GM23338 (cell line): ENCODE data around the gene MYO1E. TPM values are rescaled to one million over a fixed set of nuclear protein-coding genes. Genes with fewer than 3 reads are reported as not detected.

Experiments
- EZH2phosphoT487 ChIP-seq: fragments of 200-600 bp; sonication (generic); IDR thresholded peaks from one replicate; pipeline ENCODE4 v1.8.1; 2018; ENCODE audit warnings: antibody characterized with exemption; ENCODE audit not compliant: unreplicated experiment
- POLR2AphosphoS5 ChIP-seq: IDR thresholded peaks from 2 replicates; pipeline ENCODE4 v1.6.1; 2016; ENCODE audit warnings: antibody characterized with exemption, low read depth
- ZNF331 ChIP-seq: fragments of 250-450 bp; sonication (Bioruptor Pico); IDR thresholded peaks from 2 replicates; pipeline ENCODE4 v1.5.0; 2020; ENCODE audit warnings: low read depth, mild to moderate bottlenecking, moderate library complexity
- polyA plus RNA-seq: library from polyadenylated mRNA; unstranded; fragments of >200 nt; fragmentation: Nextera tagmentation; extraction: Ambion mirVana; gene quantifications from 2 replicates; pipeline ENCODE4 v1.2.1, GENCODE V29; 2016
- total RNA-seq: library from RNA; depleted of rRNA; stranded (reverse); fragments of >200 nt; shearing (Covaris generic); gene quantifications from 2 replicates; pipeline ENCODE4 v1.2.3, GENCODE V29; 2014
- TF ChIP-seq, protein P1 (sequence below): fragments of 250-450 bp; sonication (Bioruptor Pico); IDR thresholded peaks from 2 replicates; pipeline ENCODE4 v1.5.0; 2020; ENCODE audit warnings: mild to moderate bottlenecking, moderate library complexity
- TF ChIP-seq, protein P2 (sequence below): IDR thresholded peaks from one replicate; pipeline ENCODE4 v1.6.1; 2018; ENCODE audit warnings: antibody characterized with exemption; ENCODE audit not compliant: unreplicated experiment
- TF ChIP-seq, protein P3 (sequence below), 2 experiments: fragments of 200-600 bp in 1 of 2; sonication (generic) in 1 of 2; conservative IDR thresholded peaks; 2 replicates each; pipeline versions ENCODE4 v1.5.1 to v1.6.1; 2016 to 2017; ENCODE audit warnings: antibody characterized with exemption in 2 of 2, low read depth in 2 of 2, mild to moderate bottlenecking in 2 of 2, moderate library complexity in 1 of 2

The MYO1E gene
- total and polyA plus RNA-seq, 2 experiments from 2014 or later = 68.3 to 131 TPM

DNA sequence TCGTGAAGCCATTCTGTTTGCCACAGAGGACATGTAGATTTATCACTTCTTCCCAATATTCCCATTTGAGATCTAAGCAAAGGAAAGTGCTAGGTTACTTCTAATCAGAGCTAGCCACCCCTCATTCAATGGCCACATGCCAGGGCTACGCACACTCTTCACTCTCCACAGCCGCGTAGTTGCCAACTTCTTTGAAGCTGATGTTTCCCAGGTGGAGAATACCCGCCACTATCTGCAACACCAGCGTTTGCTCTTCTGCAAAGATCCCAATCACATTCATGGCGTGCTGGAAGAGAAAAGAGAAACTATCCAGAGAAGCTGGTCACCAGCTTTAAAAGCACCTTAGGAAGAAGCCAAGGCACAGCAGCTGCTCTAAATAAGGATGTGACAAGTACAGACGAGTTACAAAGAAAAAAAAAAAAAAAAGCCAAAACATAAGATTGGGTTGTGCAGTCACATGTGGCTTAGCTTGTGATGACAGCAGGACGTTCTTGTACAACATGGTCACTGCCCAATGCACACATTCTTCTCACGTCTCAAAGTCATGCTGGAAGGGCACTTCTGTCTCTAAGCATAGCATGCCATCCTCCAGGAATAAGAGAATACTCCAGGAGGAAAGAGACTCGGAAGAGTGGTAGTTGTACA, 149.6 kb downstream of the MYO1E start (continued):
- TF ChIP-seq, protein P1, sequence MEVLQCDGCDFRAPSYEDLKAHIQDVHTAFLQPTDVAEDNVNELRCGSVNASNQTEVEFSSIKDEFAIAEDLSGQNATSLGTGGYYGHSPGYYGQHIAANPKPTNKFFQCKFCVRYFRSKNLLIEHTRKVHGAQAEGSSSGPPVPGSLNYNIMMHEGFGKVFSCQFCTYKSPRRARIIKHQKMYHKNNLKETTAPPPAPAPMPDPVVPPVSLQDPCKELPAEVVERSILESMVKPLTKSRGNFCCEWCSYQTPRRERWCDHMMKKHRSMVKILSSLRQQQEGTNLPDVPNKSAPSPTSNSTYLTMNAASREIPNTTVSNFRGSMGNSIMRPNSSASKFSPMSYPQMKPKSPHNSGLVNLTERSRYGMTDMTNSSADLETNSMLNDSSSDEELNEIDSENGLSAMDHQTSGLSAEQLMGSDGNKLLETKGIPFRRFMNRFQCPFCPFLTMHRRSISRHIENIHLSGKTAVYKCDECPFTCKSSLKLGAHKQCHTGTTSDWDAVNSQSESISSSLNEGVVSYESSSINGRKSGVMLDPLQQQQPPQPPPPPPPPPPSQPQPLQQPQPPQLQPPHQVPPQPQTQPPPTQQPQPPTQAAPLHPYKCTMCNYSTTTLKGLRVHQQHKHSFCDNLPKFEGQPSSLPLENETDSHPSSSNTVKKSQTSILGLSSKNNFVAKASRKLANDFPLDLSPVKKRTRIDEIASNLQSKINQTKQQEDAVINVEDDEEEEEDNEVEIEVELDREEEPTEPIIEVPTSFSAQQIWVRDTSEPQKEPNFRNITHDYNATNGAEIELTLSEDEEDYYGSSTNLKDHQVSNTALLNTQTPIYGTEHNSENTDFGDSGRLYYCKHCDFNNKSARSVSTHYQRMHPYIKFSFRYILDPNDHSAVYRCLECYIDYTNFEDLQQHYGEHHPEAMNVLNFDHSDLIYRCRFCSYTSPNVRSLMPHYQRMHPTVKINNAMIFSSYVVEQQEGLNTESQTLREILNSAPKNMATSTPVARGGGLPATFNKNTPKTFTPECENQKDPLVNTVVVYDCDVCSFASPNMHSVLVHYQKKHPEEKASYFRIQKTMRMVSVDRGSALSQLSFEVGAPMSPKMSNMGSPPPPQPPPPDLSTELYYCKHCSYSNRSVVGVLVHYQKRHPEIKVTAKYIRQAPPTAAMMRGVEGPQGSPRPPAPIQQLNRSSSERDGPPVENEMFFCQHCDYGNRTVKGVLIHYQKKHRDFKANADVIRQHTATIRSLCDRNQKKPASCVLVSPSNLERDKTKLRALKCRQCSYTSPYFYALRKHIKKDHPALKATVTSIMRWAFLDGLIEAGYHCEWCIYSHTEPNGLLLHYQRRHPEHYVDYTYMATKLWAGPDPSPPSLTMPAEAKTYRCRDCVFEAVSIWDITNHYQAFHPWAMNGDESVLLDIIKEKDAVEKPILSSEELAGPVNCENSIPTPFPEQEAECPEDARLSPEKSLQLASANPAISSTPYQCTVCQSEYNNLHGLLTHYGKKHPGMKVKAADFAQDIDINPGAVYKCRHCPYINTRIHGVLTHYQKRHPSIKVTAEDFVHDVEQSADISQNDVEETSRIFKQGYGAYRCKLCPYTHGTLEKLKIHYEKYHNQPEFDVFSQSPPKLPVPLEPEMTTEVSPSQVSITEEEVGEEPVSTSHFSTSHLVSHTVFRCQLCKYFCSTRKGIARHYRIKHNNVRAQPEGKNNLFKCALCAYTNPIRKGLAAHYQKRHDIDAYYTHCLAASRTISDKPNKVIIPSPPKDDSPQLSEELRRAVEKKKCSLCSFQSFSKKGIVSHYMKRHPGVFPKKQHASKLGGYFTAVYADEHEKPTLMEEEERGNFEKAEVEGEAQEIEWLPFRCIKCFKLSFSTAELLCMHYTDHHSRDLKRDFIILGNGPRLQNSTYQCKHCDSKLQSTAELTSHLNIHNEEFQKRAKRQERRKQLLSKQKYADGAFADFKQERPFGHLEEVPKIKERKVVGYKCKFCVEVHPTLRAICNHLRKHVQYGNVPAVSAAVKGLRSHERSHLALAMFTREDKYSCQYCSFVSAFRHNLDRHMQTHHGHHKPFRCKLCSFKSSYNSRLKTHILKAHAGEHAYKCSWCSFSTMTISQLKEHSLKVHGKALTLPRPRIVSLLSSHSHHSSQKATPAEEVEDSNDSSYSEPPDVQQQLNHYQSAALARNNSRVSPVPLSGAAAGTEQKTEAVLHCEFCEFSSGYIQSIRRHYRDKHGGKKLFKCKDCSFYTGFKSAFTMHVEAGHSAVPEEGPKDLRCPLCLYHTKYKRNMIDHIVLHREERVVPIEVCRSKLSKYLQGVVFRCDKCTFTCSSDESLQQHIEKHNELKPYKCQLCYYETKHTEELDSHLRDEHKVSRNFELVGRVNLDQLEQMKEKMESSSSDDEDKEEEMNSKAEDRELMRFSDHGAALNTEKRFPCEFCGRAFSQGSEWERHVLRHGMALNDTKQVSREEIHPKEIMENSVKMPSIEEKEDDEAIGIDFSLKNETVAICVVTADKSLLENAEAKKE (CRISPR knock-in tag) = no peak
- TF ChIP-seq, protein P2, sequence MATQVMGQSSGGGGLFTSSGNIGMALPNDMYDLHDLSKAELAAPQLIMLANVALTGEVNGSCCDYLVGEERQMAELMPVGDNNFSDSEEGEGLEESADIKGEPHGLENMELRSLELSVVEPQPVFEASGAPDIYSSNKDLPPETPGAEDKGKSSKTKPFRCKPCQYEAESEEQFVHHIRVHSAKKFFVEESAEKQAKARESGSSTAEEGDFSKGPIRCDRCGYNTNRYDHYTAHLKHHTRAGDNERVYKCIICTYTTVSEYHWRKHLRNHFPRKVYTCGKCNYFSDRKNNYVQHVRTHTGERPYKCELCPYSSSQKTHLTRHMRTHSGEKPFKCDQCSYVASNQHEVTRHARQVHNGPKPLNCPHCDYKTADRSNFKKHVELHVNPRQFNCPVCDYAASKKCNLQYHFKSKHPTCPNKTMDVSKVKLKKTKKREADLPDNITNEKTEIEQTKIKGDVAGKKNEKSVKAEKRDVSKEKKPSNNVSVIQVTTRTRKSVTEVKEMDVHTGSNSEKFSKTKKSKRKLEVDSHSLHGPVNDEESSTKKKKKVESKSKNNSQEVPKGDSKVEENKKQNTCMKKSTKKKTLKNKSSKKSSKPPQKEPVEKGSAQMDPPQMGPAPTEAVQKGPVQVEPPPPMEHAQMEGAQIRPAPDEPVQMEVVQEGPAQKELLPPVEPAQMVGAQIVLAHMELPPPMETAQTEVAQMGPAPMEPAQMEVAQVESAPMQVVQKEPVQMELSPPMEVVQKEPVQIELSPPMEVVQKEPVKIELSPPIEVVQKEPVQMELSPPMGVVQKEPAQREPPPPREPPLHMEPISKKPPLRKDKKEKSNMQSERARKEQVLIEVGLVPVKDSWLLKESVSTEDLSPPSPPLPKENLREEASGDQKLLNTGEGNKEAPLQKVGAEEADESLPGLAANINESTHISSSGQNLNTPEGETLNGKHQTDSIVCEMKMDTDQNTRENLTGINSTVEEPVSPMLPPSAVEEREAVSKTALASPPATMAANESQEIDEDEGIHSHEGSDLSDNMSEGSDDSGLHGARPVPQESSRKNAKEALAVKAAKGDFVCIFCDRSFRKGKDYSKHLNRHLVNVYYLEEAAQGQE = no peak
- TF ChIP-seq, protein P3, sequence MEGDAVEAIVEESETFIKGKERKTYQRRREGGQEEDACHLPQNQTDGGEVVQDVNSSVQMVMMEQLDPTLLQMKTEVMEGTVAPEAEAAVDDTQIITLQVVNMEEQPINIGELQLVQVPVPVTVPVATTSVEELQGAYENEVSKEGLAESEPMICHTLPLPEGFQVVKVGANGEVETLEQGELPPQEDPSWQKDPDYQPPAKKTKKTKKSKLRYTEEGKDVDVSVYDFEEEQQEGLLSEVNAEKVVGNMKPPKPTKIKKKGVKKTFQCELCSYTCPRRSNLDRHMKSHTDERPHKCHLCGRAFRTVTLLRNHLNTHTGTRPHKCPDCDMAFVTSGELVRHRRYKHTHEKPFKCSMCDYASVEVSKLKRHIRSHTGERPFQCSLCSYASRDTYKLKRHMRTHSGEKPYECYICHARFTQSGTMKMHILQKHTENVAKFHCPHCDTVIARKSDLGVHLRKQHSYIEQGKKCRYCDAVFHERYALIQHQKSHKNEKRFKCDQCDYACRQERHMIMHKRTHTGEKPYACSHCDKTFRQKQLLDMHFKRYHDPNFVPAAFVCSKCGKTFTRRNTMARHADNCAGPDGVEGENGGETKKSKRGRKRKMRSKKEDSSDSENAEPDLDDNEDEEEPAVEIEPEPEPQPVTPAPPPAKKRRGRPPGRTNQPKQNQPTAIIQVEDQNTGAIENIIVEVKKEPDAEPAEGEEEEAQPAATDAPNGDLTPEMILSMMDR (conservative IDR thresholded peaks at IDR 0.05; ENCODE audit: low read depth in 2 of 2) = no peak
- TF ChIP-seq EZH2phosphoT487 (no peak), POLR2AphosphoS5 (no peak), ZNF331 (no peak)
